DMS114 treated with DMSO at 0.1 percent for 48 hours (cell line): ENCODE measurements around the gene EIF3B.
A peak's percentile ranks its signal among the peaks of the same experiment; 100 is the strongest.
"Not testable (repeated sequence)": the region's sequence is repeated elsewhere in the genome, so short reads cannot be mapped to it uniquely, and the experiment has no call there.

Experiments
- DNase-seq: peaks from one replicate; lab custom pipeline; 2025; ENCODE audit not compliant: unreplicated experiment; lab: John Stamatoyannopoulos, UW

The EIF3B gene

GRCh38 chr7:2399848-2400587, 45.4 kb downstream of the EIF3B start:
- DNase-seq: no peak

GRCh38 chr7:2402687-2403013, 48.0 kb downstream of the EIF3B start:
- DNase-seq: no peak

GRCh38 chr7:2403014-2403717, 48.5 kb downstream of the EIF3B start, which contains the start of gene CHST12:
CHST12 (plus strand) TSS chr7:2403611; CDS start chr7:2432640, 29,029 bp downstream.
- DNase-seq: peak; percentile 83

- no peak for DNase-seq
Observed at GRCh38 chr7:2403718-2404648, 49.4 kb downstream of the EIF3B start.

- DNase-seq: no peak
Observed at GRCh38 chr7:2404714-2405119, 50.1 kb downstream of the EIF3B start.

- no peak for DNase-seq
Observed at GRCh38 chr7:2405201-2405600, 50.6 kb downstream of the EIF3B start.

GRCh38 chr7:2405601-2406345, 51.1 kb downstream of the EIF3B start:
- no peak for DNase-seq

- no peak for DNase-seq
Observed at GRCh38 chr7:2409745-2410414, 55.3 kb downstream of the EIF3B start.

- DNase-seq: no peak
Observed at GRCh38 chr7:2411049-2411448, 56.4 kb downstream of the EIF3B start.

GRCh38 chr7:2411815-2412586, 57.4 kb downstream of the EIF3B start:
- DNase-seq: no peak

- DNase-seq: no peak
Observed at GRCh38 chr7:2412587-2413201, 58.1 kb downstream of the EIF3B start.

GRCh38 chr7:2416063-2416462, 61.4 kb downstream of the EIF3B start:
- no peak for DNase-seq

- DNase-seq: no peak
Observed at GRCh38 chr7:2416650-2417049, 62.0 kb downstream of the EIF3B start.

GRCh38 chr7:2417178-2417577, 62.6 kb downstream of the EIF3B start:
- DNase-seq: not testable (repeated sequence)

GRCh38 chr7:2417981-2418481, 63.4 kb downstream of the EIF3B start:
- no peak for DNase-seq

- DNase-seq: no peak
Observed at GRCh38 chr7:2420216-2420933, 65.7 kb downstream of the EIF3B start.

- DNase-seq: no peak
Observed at GRCh38 chr7:2421943-2422310, 67.3 kb downstream of the EIF3B start.

GRCh38 chr7:2425749-2426148, 71.1 kb downstream of the EIF3B start:
- DNase-seq: no peak
